SK-N-SH (cell line): Measurements from ENCODE around the gene CELF4. TPM values are rescaled to one million over a fixed set of nuclear protein-coding genes. Genes with fewer than 3 reads are reported as not detected.

ENCODE experiments used
- CTCF ChIA-PET: fragments of 300-600, 350-600 bp; formaldehyde crosslinking; extraction: SDS; loops from one replicate; lab custom pipeline; 2021; lab: Yijun Ruan, JAX
- POLR2A ChIA-PET: fragments of 350-600 bp; sonication (Branson Sonifier 250); formaldehyde crosslinking; extraction: SDS; loops from one replicate; lab custom pipeline; 2020; ENCODE audit warnings: antibody characterized with exemption, inconsistent platforms; lab: Yijun Ruan, JAX
- DNase-seq: peaks from one replicate; pipeline ENCODE4 v3.0.0; 2012
- H2AFZ ChIP-seq: fragments of 200-600 bp; sonication (generic); 2 replicates; pipeline ENCODE4 v1.8.1; 2016; ENCODE audit warnings: antibody characterized with exemption, mild to moderate bottlenecking, low read depth
- H3F3A ChIP-seq: fragments of 200-600 bp; sonication (generic); replicated peaks from 2 replicates; pipeline ENCODE3; 2016; ENCODE audit warnings: antibody characterized with exemption, mild to moderate bottlenecking; ENCODE audit not compliant: insufficient read depth
- H3K27ac ChIP-seq, 2 experiments: fragments of 200-500 bp in 1 of 2; fragments of 200-600 bp in 1 of 2; sonication (Bioruptor generic) in 1 of 2; sonication (generic), shearing (Covaris generic) in 1 of 2; 2 replicates each; pipeline versions ENCODE4 v1.5.1 to v1.6.1; 2014 to 2016; ENCODE audit warnings: low read depth in 2 of 2, inconsistent platforms in 1 of 2, low read length in 1 of 2, mild to moderate bottlenecking in 1 of 2, mixed read lengths in 1 of 2
- H3K27me3 ChIP-seq: fragments of 200-600 bp; sonication (generic), shearing (Covaris generic); 2 replicates; pipeline ENCODE4 v1.6.1; 2016; ENCODE audit warnings: mixed run types; ENCODE audit not compliant: insufficient read depth
- H3K36me3 ChIP-seq, 2 experiments: fragments of 200-500 bp in 1 of 2; fragments of 200-600 bp in 1 of 2; sonication (Bioruptor generic) in 1 of 2; sonication (generic) in 1 of 2; replicated peaks in 1 of 2; 2 replicates each; pipeline versions ENCODE3 to v1.5.1; 2014 to 2016; ENCODE audit warnings: low read length in 1 of 2, mild to moderate bottlenecking in 1 of 2; ENCODE audit not compliant: insufficient read depth in 2 of 2, control insufficient read depth in 1 of 2
- H3K4me1 ChIP-seq, 2 experiments: fragments of 200-500 bp in 1 of 2; fragments of 200-600 bp in 1 of 2; sonication (Bioruptor generic) in 1 of 2; sonication (generic), shearing (Covaris generic) in 1 of 2; 2 replicates each; pipeline versions ENCODE4 v1.5.1 to v1.6.1; 2014 to 2016; ENCODE audit warnings: low read depth in 1 of 2, low read length in 1 of 2, mixed run types in 1 of 2; ENCODE audit not compliant: insufficient read depth in 2 of 2, control insufficient read depth in 1 of 2
- H3K4me2 ChIP-seq: fragments of 200-600 bp; sonication (generic), shearing (Covaris generic); 2 replicates; pipeline ENCODE4 v1.6.1; 2017; ENCODE audit warnings: mixed run types
- H3K4me3 ChIP-seq, 2 experiments: fragments of 200-500 bp in 1 of 2; fragments of 200-600 bp in 1 of 2; sonication (Bioruptor generic) in 1 of 2; sonication (generic), shearing (Covaris generic) in 1 of 2; 2 replicates each; pipeline versions ENCODE4 v1.5.1 to v1.8.1; 2014 to 2016; ENCODE audit warnings: low read depth in 2 of 2, inconsistent platforms in 1 of 2, low read length in 1 of 2, mild to moderate bottlenecking in 1 of 2, mixed read lengths in 1 of 2, moderate library complexity in 1 of 2
- H3K79me2 ChIP-seq: fragments of 200-600 bp; sonication (generic); 2 replicates; pipeline ENCODE4 v1.8.1; 2017; ENCODE audit warnings: mild to moderate bottlenecking; ENCODE audit not compliant: insufficient read depth
- H3K9ac ChIP-seq: fragments of 200-600 bp; sonication (generic); 2 replicates; pipeline ENCODE4 v1.6.1; 2017; ENCODE audit warnings: mixed run types
- H3K9me2 ChIP-seq: fragments of 200-600 bp; sonication (generic); 2 replicates; pipeline ENCODE4 v1.6.1; 2017; ENCODE audit warnings: mixed run types
- H3K9me3 ChIP-seq: fragments of 200-600 bp; sonication (generic); 2 replicates; pipeline ENCODE4 v1.6.1; 2017; ENCODE audit warnings: mixed run types, mild to moderate bottlenecking, moderate library complexity
- H4K20me1 ChIP-seq: fragments of 200-600 bp; sonication (generic); 2 replicates; pipeline ENCODE4 v1.6.1; 2017; ENCODE audit warnings: mild to moderate bottlenecking, mixed run types; ENCODE audit not compliant: insufficient read depth
- CHD2 ChIP-seq: fragments of 150-350 bp; IDR thresholded peaks from 2 replicates; pipeline ENCODE4 v1.6.1; 2018; ENCODE audit warnings: low read length; ENCODE audit not compliant: partially characterized antibody
- EP300 ChIP-seq, 2 experiments: IDR thresholded peaks; 2 replicates each; pipeline versions ENCODE4 v1.4.0 to v1.6.1; 2012; ENCODE audit warnings: borderline replicate concordance in 1 of 2, low read depth in 1 of 2, low read length in 1 of 2
- GATA2 ChIP-seq: sonication (generic); formaldehyde crosslinking; IDR thresholded peaks from 2 replicates; pipeline ENCODE4 v1.5.0; 2020; ENCODE audit warnings: mild to moderate bottlenecking, missing genetic modification reagents
- JUND ChIP-seq: IDR thresholded peaks from 2 replicates; pipeline ENCODE4 v1.4.0; 2012
- MEF2A ChIP-seq: IDR thresholded peaks from 2 replicates; pipeline ENCODE4 v1.4.0; 2012; ENCODE audit warnings: low read depth, borderline replicate concordance
- NRF1 ChIP-seq: IDR thresholded peaks from 2 replicates; pipeline ENCODE4 v1.6.1; 2012; ENCODE audit warnings: low read depth, mild to moderate bottlenecking, low read length
- POLR2AphosphoS5 ChIP-seq: IDR thresholded peaks from 2 replicates; pipeline ENCODE4 v1.6.1; 2012; ENCODE audit warnings: low read depth, low read length
- RCOR1 ChIP-seq: fragments of 150-350 bp; IDR thresholded peaks from 2 replicates; pipeline ENCODE4 v1.6.1; 2017; ENCODE audit warnings: antibody characterized with exemption, low read length
- RXRA ChIP-seq: IDR thresholded peaks from 2 replicates; pipeline ENCODE4 v1.4.0; 2012; ENCODE audit warnings: low read depth, mild to moderate bottlenecking, borderline replicate concordance
- SMC3 ChIP-seq: IDR thresholded peaks from 2 replicates; pipeline ENCODE4 v1.6.1; 2012; ENCODE audit warnings: low read depth, low read length, improper control_type of control experiment
- TAF1 ChIP-seq: IDR thresholded peaks from 2 replicates; pipeline ENCODE4 v1.6.1; 2012; ENCODE audit warnings: low read depth, mild to moderate bottlenecking, low read length, moderate library complexity, borderline replicate concordance
- TCF12 ChIP-seq: IDR thresholded peaks from 2 replicates; pipeline ENCODE4 v1.4.0; 2012
- TEAD4 ChIP-seq: IDR thresholded peaks from 2 replicates; pipeline ENCODE4 v1.4.0; 2012; ENCODE audit warnings: mild to moderate bottlenecking, borderline replicate concordance; ENCODE audit not compliant: insufficient read depth
- YY1 ChIP-seq: IDR thresholded peaks from 2 replicates; pipeline ENCODE4 v1.4.0; 2012; ENCODE audit warnings: low read depth, mild to moderate bottlenecking
- whole genome bisulfite sequencing: methylation state at CpG from one replicate; pipeline ENCODE4 v1.1.6; 2017; ENCODE audit warnings: low lambda C conversion rate; 5-methylcytosine and 5-hydroxymethylcytosine counted together
- polyA plus RNA-seq, 3 experiments: library from polyadenylated mRNA; depleted of rRNA; stranded (reverse); fragments of >200 nt; gene quantifications; 2 replicates each; pipeline ENCODE4 v1.2.3, GENCODE V29; 2012
- TF ChIP-seq, protein P1 (sequence below): IDR thresholded peaks from 2 replicates; pipeline ENCODE4; 2012
- TF ChIP-seq, protein P2 (sequence below): fragments of 200-600 bp; sonication (generic); IDR thresholded peaks from 2 replicates; pipeline ENCODE4 v1.6.1; 2017; ENCODE audit warnings: antibody characterized with exemption, mild to moderate bottlenecking, moderate library complexity
- TF ChIP-seq, protein P3 (sequence below): fragments of 150-350 bp; IDR thresholded peaks from 2 replicates; pipeline ENCODE4 v1.6.1; 2017; ENCODE audit warnings: antibody characterized with exemption, low read length, low read depth, borderline replicate concordance

The CELF4 gene
- polyA plus RNA-seq, 1 of the 3 experiments (the other 2 are of a cell fraction), result 0.26 TPM

DNA sequence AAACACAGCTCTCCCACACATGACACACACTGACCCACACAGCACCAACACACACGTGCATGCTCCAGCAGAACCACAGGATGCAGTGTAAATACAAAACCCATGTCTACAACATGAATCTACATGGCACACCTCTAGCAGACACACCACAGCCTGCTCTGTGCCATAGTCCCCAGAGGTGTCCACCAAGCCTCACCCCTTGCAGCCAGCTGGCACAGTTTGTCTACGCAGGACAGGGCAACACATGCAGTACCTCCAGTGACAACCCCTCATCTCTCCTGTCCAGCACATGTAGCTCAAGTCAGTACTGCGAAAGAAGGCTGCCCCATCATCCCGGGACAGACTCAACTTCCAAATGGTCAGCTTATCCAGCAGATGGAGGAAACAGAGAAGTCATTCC is 18.9 kb downstream of the CELF4 start:
- ChIA-PET CTCF (interaction anchor here (0.8 to 3.5 kb wide), 6 partner anchors 9 to 161 kb away, joined by 3 to 18 read pairs (median 4); no protein-coding TSS in a partner anchor), POLR2A (interaction anchor here (1.2 to 1.3 kb wide), 2 partner anchors 20 to 114 kb away, joined by 3 read pairs; no protein-coding TSS in a partner anchor)
- no peak overlapping the region for H3K9ac ChIP-seq
- H3K36me3 ChIP-seq, result no peaks in the 10 kb centered on the region
- H3K9me2 ChIP-seq, result no peaks in the 10 kb centered on the region
- no peaks in the 10 kb centered on the region for H3K27me3 ChIP-seq
- H3K4me3 ChIP-seq, result no peak overlapping the region
- DNase-seq, result no peak
- WGBS, result 36% methylated on average over 4 of the region's 4 CpGs
- H2AFZ ChIP-seq, result no peak overlapping the region
- H3F3A ChIP-seq, result no peaks in the 10 kb centered on the region
- no peak overlapping the region for H3K4me2 ChIP-seq
- no peaks in the 10 kb centered on the region for H3K9me3 ChIP-seq
- TF ChIP-seq MEF2A (no peak), TAF1 (no peak), CHD2 (no peak), EP300 (IDR thresholded peaks at IDR 0.05; ENCODE audit: borderline replicate concordance in 1 of 2, low read depth in 1 of 2, low read length in 1 of 2) (no peak), POLR2AphosphoS5 (no peak)
- TF ChIP-seq, protein P1, sequence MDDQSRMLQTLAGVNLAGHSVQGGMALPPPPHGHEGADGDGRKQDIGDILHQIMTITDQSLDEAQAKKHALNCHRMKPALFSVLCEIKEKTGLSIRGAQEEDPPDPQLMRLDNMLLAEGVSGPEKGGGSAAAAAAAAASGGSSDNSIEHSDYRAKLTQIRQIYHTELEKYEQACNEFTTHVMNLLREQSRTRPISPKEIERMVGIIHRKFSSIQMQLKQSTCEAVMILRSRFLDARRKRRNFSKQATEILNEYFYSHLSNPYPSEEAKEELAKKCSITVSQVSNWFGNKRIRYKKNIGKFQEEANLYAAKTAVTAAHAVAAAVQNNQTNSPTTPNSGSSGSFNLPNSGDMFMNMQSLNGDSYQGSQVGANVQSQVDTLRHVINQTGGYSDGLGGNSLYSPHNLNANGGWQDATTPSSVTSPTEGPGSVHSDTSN, result no peak
- H4K20me1 ChIP-seq, result no peaks in the 10 kb centered on the region
- H3K79me2 ChIP-seq, result no peaks in the 10 kb centered on the region
- H3K4me1 ChIP-seq, result peaks cover 0 to 51% of the 10 kb centered on the region in 2 experiments; a peak in 2 of 4 replicates
- H3K27ac ChIP-seq, result no peak overlapping the region; a peak in 1 of 4 replicates

DNA sequence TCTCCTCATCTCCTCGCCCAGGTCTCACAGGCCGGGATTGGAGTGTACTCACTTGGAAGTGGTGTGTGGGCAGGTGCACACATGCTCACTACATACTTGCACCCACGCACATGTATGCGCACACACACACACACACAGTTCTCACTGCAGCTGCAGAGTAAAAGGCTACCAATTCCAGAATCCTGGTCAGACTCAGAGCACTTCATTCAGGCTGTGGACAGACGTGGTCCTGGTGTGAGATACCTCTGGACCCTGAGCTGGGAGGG is 19.4 kb downstream of the CELF4 start:
- no peaks in the 10 kb centered on the region for H4K20me1 ChIP-seq
- CTCF ChIA-PET, result interaction anchor here (0.8 to 3.5 kb wide), 5 partner anchors 8 to 160 kb away, joined by 3 to 18 read pairs (median 4); no protein-coding TSS in a partner anchor
- POLR2A ChIA-PET, result interaction anchor here (1.2 to 1.3 kb wide), 2 partner anchors 21 to 113 kb away, joined by 3 read pairs; no protein-coding TSS in a partner anchor

More for the DNA sequence above, 19.4 kb downstream of the CELF4 start:
- Histone ChIP-seq H2AFZ (no peak overlapping the region), H3K27me3 (no peaks in the 10 kb centered on the region), H3K9ac (no peak overlapping the region), H3K4me1 (peaks cover 0 to 47% of the 10 kb centered on the region in 2 experiments; a peak in 2 of 4 replicates), H3F3A (no peaks in the 10 kb centered on the region), H3K9me3 (no peaks in the 10 kb centered on the region), H3K27ac (no peak overlapping the region; a peak in 1 of 4 replicates), H3K4me2 (no peak overlapping the region)
- DNase-seq, result no peak
- no peak for TF ChIP-seq JUND
- TF ChIP-seq NRF1, result no peak
- TF ChIP-seq RXRA, result no peak
- TF ChIP-seq CHD2, result no peak
- TF ChIP-seq YY1, result no peak
- no peak for TF ChIP-seq SMC3
- TF ChIP-seq POLR2AphosphoS5, result no peak
- no peak for TF ChIP-seq TCF12
- no peak for TF ChIP-seq GATA2 (CRISPR knock-in tag)
- TF ChIP-seq, protein P2, sequence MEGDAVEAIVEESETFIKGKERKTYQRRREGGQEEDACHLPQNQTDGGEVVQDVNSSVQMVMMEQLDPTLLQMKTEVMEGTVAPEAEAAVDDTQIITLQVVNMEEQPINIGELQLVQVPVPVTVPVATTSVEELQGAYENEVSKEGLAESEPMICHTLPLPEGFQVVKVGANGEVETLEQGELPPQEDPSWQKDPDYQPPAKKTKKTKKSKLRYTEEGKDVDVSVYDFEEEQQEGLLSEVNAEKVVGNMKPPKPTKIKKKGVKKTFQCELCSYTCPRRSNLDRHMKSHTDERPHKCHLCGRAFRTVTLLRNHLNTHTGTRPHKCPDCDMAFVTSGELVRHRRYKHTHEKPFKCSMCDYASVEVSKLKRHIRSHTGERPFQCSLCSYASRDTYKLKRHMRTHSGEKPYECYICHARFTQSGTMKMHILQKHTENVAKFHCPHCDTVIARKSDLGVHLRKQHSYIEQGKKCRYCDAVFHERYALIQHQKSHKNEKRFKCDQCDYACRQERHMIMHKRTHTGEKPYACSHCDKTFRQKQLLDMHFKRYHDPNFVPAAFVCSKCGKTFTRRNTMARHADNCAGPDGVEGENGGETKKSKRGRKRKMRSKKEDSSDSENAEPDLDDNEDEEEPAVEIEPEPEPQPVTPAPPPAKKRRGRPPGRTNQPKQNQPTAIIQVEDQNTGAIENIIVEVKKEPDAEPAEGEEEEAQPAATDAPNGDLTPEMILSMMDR, result no peak
- no peak for TF ChIP-seq RCOR1
- no peak for TF ChIP-seq TEAD4
- TF ChIP-seq, protein P3, sequence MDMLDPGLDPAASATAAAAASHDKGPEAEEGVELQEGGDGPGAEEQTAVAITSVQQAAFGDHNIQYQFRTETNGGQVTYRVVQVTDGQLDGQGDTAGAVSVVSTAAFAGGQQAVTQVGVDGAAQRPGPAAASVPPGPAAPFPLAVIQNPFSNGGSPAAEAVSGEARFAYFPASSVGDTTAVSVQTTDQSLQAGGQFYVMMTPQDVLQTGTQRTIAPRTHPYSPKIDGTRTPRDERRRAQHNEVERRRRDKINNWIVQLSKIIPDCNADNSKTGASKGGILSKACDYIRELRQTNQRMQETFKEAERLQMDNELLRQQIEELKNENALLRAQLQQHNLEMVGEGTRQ, result no peak
- TF ChIP-seq, all 33 proteins: peak for 0
- Histone ChIP-seq H3K9me2 (no peaks in the 10 kb centered on the region), H3K36me3 (no peaks in the 10 kb centered on the region), H3K79me2 (no peaks in the 10 kb centered on the region), H3K4me3 (no peak overlapping the region)
- WGBS, result 39% methylated on average over 5 of the region's 5 CpGs
